Inflammatory macrophage (primary cell): ENCODE data around the gene CCHCR1.

Source experiments
- DNase-seq, 2 donors: peaks; one replicate each; pipeline ENCODE4 v3.0.0-alpha.2; 2020 to 2022

The CCHCR1 gene

GRCh38 chr6:31162463-31163165 lies 5.0 kb upstream of the CCHCR1 start:
- no peak for DNase-seq

- DNase-seq, result no peak
These were observed 3.9 kb upstream of the CCHCR1 start for GRCh38 chr6:31161216-31162126.

DNA sequence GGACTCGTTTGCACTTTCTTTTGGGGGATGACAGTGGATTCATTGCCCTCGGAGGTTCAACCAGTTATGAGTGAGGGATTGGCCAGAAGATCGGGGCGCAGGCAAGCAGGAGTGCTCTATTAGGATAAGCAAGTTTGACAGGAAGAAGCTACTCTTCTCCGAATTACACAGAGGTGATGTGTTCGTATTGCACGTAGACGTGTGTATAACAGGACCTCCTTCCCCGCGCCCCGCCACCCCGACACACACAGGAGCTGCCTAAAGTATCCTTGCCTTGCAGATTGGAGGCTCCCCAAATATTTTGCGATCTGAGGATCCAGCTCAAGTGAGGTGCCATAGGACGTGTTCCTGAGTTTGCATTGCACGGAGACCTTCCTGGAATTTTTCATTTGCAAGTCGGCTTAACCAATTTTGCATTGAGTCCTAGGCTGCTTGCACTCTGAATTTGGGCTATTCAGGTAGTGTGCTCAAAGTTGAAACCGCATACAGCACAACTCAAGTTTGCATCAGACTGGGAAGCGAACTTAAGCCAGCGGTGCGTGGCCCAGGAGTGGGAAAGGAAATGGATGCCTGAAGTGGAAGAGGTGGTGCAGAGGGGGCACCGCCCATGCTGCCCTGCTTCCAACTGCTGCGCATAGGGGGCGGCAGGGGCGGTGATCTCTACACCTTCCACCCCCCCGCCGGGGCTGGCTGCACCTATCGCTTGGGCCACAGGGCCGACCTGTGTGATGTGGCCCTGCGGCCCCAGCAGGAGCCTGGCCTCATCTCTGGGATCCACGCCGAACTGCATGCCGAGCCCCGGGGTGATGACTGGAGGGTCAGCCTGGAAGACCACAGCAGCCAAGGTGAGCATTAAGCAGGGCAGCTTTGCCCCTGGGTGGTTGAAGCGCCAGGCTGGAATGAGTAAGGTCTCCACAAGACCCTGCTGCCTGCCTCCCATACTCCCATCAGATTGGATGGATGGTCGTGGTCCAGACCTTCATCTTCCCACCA lies 1.6 kb upstream of the CCHCR1 start:
- DNase-seq, result peak in 1 of 2 donors; percentile 3

DNA sequence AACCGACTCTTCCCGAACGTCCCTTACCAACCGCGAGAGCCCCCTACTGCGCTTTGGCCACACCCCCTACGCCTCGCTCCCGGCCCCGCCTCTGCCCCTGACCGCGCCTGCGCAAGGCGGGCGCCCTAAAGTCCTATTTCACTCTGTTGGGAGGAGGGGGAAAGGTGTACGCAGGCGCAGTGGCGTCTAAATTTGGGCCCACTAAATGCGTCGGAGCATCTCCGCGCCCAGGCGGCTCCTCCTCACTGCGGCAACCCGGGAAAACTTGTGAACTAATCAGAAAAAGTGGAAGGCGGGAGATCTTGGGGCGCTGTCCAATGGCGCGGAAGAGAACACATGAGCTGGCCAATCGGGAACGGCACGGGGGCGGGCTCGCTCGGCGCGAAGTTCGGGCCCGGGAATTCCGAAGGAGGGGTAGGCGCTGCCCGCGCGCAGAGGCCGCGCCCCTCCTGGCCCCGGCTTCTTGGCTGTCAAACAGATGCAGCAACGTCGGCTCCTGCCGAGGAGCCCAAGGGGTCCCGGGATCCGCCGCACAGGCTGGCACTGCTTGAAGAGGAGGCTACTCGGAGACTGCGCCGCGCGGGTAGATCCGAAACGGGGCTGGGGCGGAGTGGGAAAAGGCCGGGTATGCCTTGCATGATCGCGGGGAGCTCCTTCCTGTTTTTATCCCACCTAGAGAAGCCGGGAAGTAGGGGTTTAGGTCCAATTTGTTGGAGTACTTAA lies 699 bp upstream of the CCHCR1 start, which contains the start of gene TCF19:
Gene TCF19, plus strand, starts transcription at position 450 of the 723 bp plus-strand sequence. CDS start 881 bp downstream, outside the sequence.
- peak; percentile 99 for DNase-seq

- DNase-seq, result no peak
These were observed 961 bp downstream of the CCHCR1 start for GRCh38 chr6:31156641-31157040.

- no peak for DNase-seq
These were observed 3.2 kb downstream of the CCHCR1 start for GRCh38 chr6:31154436-31154835.

GRCh38 chr6:31152781-31153180 lies 4.8 kb downstream of the CCHCR1 start:
- no peak for DNase-seq

- DNase-seq, result no peak
These were observed 7.7 kb downstream of the CCHCR1 start for GRCh38 chr6:31149827-31150447.

DNA sequence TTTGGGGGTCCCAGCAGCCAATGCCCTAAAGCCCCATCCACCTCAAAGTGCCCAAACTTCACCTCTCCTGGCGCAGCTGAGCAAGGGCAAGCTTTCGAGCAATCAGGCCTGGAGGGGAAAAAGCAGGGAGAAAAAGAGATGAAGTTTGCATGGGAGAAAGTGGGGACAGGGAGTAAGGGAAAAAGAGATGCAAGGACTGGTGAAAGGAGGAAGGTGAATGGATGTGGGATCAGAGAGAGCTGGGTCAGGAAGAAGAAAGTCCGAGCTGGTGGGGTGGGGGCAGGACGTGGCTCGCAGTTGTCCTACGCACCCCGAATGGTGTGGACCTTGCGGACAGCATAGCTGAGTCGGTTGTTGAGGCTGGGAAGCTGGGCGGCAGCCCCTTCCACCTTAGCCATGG lies 12.2 kb downstream of the CCHCR1 start:
- no peak for DNase-seq

- DNase-seq, result no peak
These were observed 12.6 kb downstream of the CCHCR1 start for GRCh38 chr6:31144970-31145340.

GRCh38 chr6:31144296-31144969 lies 13.2 kb downstream of the CCHCR1 start:
- no peak for DNase-seq

DNA sequence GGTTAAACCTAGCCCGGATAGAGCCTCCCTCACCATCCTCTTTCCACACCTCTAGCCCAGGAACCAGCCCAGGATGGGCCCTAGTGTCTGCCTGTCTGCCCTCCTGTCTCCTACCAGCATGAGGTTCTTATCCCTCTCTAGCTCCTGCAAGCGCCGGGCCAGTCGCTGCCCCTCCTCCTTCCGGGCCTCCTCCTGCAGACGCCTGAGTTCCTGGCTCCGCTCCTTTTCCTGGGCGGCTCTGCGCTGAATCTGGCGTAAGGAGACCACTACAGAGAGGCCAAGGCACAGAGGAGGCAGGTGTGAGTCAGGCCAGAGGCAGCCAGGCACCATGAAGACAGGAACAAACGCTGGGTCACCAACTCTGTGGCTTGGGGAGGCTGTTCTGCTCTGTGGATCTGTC lies 14.5 kb downstream of the CCHCR1 start:
- DNase-seq, result no peak

DNA sequence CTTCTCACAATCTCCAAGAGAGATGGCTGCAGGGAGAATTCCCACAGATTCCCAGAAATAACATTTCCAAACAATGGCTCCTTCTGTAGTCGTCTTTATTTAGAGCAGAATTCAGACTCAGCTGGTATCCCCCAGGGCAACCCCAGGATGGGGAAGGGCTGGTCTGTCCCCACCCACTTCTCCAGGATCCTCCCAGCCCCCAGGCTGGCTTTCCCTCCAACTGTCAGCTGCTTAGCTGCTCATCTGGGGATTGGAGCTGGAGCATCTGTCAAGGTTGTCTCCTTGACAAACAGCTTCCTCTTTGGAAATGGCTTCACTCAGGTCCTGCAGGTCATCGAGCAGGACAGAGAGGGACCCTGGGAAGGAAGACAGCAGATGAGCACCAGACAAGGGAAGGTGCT lies 15.2 kb downstream of the CCHCR1 start:
- DNase-seq, result no peak

GRCh38 chr6:31140643-31141042 lies 17.0 kb downstream of the CCHCR1 start:
- DNase-seq, result no peak

DNA sequence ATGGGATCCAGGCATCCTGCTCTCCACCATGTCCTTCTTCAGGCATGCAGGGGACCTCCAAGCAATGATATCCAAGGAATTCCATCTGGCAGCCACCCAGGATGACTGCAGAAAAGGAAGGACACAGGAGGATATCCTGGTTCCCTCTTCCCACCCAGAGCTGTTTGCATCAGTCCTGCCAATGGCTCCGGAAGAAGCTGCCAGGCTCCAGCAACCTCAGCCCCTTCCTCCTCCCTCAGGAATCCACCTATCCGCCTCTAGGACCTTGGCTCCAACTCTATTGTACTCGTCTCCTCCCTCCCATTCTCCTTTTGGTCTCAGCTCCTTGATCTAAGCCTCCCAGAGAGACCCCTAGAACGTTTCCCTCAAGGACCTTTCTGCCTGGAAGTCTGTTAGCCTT lies 18.0 kb downstream of the CCHCR1 start:
- DNase-seq, result no peak

DNA sequence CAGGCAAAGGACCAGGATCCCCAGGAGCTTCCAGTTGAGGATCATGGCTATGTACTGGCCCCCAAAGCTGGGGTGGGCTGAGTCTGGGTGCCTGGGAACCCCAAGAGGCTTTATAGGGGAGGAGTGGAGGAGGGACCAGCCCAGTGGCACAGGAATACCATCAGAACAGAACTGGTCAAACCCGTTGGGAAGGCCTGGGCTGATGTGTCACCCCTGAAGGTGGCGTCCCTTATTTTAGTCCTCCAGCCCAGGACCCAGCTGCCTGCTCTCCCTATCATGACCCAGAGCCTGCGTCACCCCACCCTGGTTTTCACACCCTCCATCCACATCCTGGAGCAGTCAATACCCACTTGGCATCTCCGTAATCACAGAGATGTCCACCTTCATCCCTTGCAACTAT lies 18.6 kb downstream of the CCHCR1 start, which contains the start of gene PSORS1C2:
Gene PSORS1C2, minus strand, starts transcription at position 85 of the 400 bp plus-strand sequence. Its CDS starts 40 bp downstream, at position 45.
- no peak for DNase-seq

DNA sequence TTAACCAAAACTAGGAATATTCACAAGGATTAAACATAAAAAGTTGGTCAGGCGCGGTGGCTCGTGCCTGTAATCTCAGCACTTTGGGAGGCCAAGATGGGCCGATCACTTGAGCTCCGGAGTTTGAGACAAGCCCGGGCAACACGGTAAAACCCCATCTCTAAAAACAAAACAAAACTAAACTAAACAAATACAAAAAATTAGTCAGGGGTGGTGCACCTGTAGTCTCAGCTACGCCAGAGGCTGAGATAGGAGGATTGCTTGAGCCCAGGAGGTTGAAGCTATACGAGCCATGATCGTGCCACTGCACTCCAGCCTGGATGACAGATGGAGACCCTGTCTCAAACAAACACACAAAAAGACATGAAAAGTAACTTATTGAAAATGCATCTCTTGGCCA lies 21.9 kb downstream of the CCHCR1 start:
- DNase-seq, result no peak

DNA sequence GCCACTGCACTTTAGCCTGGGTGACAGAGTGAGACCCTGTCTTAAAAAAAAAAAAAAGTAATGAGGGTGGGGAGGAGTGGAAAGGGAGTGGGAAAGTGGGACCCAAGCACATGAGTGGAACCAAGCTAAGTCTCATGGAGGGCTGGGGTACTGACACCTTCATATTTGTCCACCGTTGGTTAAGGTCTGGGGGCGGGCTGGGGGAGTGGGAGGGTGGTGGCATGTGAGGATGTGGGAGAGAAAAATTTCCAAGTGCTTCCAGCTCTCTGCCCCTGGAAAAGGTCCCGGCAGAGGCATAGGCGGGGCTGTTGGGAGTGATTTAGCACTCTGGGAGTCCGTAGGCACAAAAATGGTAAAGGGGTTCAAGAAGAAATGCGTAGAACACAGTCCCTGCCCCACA lies 24.8 kb downstream of the CCHCR1 start:
- DNase-seq, result no peak

DNA sequence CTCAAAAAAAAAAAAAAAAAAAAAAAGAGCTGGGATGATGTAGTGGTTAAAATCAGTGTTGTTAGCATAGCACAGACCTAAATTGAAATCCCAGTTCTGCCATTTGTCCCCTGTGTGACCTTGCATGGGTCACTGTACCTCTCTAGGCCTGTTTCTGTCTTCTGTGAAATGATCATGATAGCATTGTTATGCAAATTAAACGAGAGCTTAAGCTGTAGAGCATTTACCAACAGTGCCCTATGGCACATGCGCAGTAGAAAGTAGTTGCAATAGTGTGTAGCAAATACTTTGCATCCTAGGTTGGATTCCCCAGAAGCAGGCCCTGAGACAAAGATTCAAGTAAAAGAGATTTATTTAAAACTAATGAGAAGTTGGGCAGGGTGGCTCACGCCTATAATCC lies 26.0 kb downstream of the CCHCR1 start:
- no peak for DNase-seq

- no peak for DNase-seq
These were observed 26.9 kb downstream of the CCHCR1 start for GRCh38 chr6:31130751-31131150.

GRCh38 chr6:31129130-31129529 lies 28.5 kb downstream of the CCHCR1 start:
- DNase-seq, result no peak
